Activated CD8-positive, alpha-beta T cell treated with anti-CD3 and anti-CD28 coated beads for 36 hours (primary cell): ENCODE results near the gene CENPB. TPM values are rescaled to one million over a fixed set of nuclear protein-coding genes. Genes with fewer than 3 reads are reported as not detected.
A peak's percentile ranks its signal among the peaks of the same experiment; 100 is the strongest.

Experiments
- ATAC-seq: fragments of 200-7000 bp; cut with Tn5 transposase; one replicate; pipeline ENCODE4 v1.10.0; 2021; ENCODE audit warnings: mild to moderate bottlenecking, moderate library complexity
- CTCF ChIA-PET: fragments of 350-600 bp; sonication (Branson Sonifier 250); formaldehyde crosslinking; loops from one replicate; lab custom pipeline; 2021; ENCODE audit warnings: antibody characterized with exemption; lab: Charles Lee
- POLR2A ChIA-PET: fragments of 350-600 bp; sonication (Branson Sonifier 250); formaldehyde crosslinking; loops from one replicate; lab custom pipeline; 2021; ENCODE audit warnings: antibody characterized with exemption; lab: Charles Lee
- DNase-seq: peaks from one replicate; pipeline ENCODE4 v3.0.0-alpha.2; 2020
- H3K27ac Mint-ChIP-seq: one replicate; pipeline ENCODE4 v1.8.0; 2021; ENCODE audit warnings: mild to moderate bottlenecking, mixed read lengths
- H3K27me3 Mint-ChIP-seq: one replicate; pipeline ENCODE4 v1.8.0; 2021; ENCODE audit warnings: mixed read lengths
- H3K36me3 Mint-ChIP-seq: one replicate; pipeline ENCODE4 v1.8.0; 2021; ENCODE audit warnings: low read depth, mixed read lengths
- H3K4me1 Mint-ChIP-seq: one replicate; pipeline ENCODE4 v1.8.0; 2021; ENCODE audit warnings: low read depth, mixed read lengths
- H3K4me3 Mint-ChIP-seq: one replicate; pipeline ENCODE4 v1.8.0; 2021; ENCODE audit warnings: mild to moderate bottlenecking, moderate library complexity, mixed read lengths
- H3K9me3 Mint-ChIP-seq: one replicate; pipeline ENCODE4 v1.8.0; 2021; ENCODE audit warnings: mixed read lengths
- CTCF ChIP-seq: fragments of 200-600 bp; IDR thresholded peaks from one replicate; pipeline ENCODE4 v1.8.0; 2022; ENCODE audit warnings: antibody characterized with exemption, mild to moderate bottlenecking
- intact Hi-C: fragments of 100-400 bp; cut with micrococcal nuclease; formaldehyde crosslinking; loops from one replicate; pipeline ENCODE4 v1.10.0; 2022
- total RNA-seq, 2 experiments: library from RNA; stranded (reverse); gene quantifications; one replicate each; pipeline ENCODE4 v1.2.3, GENCODE V29; 2021

CENPB gene
- total RNA-seq, 2 experiments from 2014 or later, result 35.0 to 35.4 TPM

- ChIA-PET CTCF (no interaction called here), POLR2A (interaction anchor here (0.6 to 1.1 kb wide), 2 partner anchors 9 to 933 kb away, joined by 3 to 4 read pairs; no protein-coding TSS in a partner anchor)
- no peaks in the 10 kb centered on the region for H3K9me3 Mint-ChIP-seq
- H3K36me3 Mint-ChIP-seq, result peaks cover 67% of the 10 kb centered on the region
- peak overlapping the region; percentile 4 for H3K27ac Mint-ChIP-seq
- ATAC-seq, result no peak
- intact Hi-C loops, result no loop called here
- no peak for TF ChIP-seq CTCF
- no peaks in the 10 kb centered on the region for H3K27me3 Mint-ChIP-seq
- H3K4me3 Mint-ChIP-seq, result no peak overlapping the region
- peaks cover 62% of the 10 kb centered on the region for H3K4me1 Mint-ChIP-seq
- no peak for DNase-seq
Measured at GRCh38 chr20:3803289-3803688, 16.7 kb upstream of the CENPB start.

- ChIA-PET CTCF (interaction anchor here (0.6 kb wide), 1 partner anchor 14 kb away, joined by 3 read pairs; no protein-coding TSS in a partner anchor), POLR2A (no interaction called here)
- Mint-ChIP-seq H3K4me3 (no peak overlapping the region), H3K4me1 (peaks cover 63% of the 10 kb centered on the region), H3K27ac (peak overlapping the region; percentile 39), H3K9me3 (no peaks in the 10 kb centered on the region), H3K27me3 (no peaks in the 10 kb centered on the region), H3K36me3 (peaks cover 72% of the 10 kb centered on the region)
- DNase-seq, result no peak
- intact Hi-C loops, result no loop called here
- ATAC-seq, result no peak
- no peak for TF ChIP-seq CTCF
Measured at GRCh38 chr20:3802524-3803239, 16.1 kb upstream of the CENPB start.

GRCh38 chr20:3801846-3802245 is 15.3 kb upstream of the CENPB start:
- no peaks in the 10 kb centered on the region for H3K9me3 Mint-ChIP-seq
- POLR2A ChIA-PET, result interaction anchor here (1.9 to 4.6 kb wide), 2 partner anchors 10 to 20 kb away, joined by 6 to 42 read pairs; partner anchors contain the start of gene SPEF1
- H3K36me3 Mint-ChIP-seq, result peaks cover 79% of the 10 kb centered on the region
- peaks cover 60% of the 10 kb centered on the region for H3K4me1 Mint-ChIP-seq
- CTCF ChIA-PET, result no interaction called here
- no peak for TF ChIP-seq CTCF
- H3K27me3 Mint-ChIP-seq, result no peaks in the 10 kb centered on the region
- no peak overlapping the region for H3K27ac Mint-ChIP-seq
- DNase-seq (no peak), ATAC-seq (no peak)
- H3K4me3 Mint-ChIP-seq, result no peak overlapping the region
- intact Hi-C loops, result no loop called here

GRCh38 chr20:3801299-3801698 is 14.8 kb upstream of the CENPB start:
- Mint-ChIP-seq H3K27me3 (no peaks in the 10 kb centered on the region), H3K4me1 (peaks cover 58% of the 10 kb centered on the region), H3K4me3 (no peak overlapping the region), H3K27ac (peak overlapping the region; percentile 24), H3K9me3 (no peaks in the 10 kb centered on the region), H3K36me3 (peaks cover 80% of the 10 kb centered on the region)
- intact Hi-C loops, result no loop called here
- POLR2A ChIA-PET, result interaction anchor here (0.7 to 4.6 kb wide), 5 partner anchors 10 to 354 kb away, joined by 3 to 42 read pairs (median 6); partner anchors contain the start of gene SPEF1
- no peak for TF ChIP-seq CTCF
- no peak for DNase-seq
- CTCF ChIA-PET, result interaction anchor here (1.0 to 2.5 kb wide), 3 partner anchors 15 to 34 kb away, joined by 3 to 13 read pairs (median 5); partner anchors contain the start of genes ADISSP, AP5S1 and CENPB
- ATAC-seq, result no peak

- H3K4me3 Mint-ChIP-seq, result no peak overlapping the region
- intact Hi-C loops, result no loop called here
- peaks cover 78% of the 10 kb centered on the region for H3K36me3 Mint-ChIP-seq
- H3K27me3 Mint-ChIP-seq, result no peaks in the 10 kb centered on the region
- POLR2A ChIA-PET, result interaction anchor here (0.7 to 4.6 kb wide), 5 partner anchors 11 to 354 kb away, joined by 3 to 42 read pairs (median 6); partner anchors contain the start of gene SPEF1
- no peaks in the 10 kb centered on the region for H3K9me3 Mint-ChIP-seq
- peaks cover 58% of the 10 kb centered on the region for H3K4me1 Mint-ChIP-seq
- CTCF ChIA-PET, result interaction anchor here (1.0 to 2.5 kb wide), 5 partner anchors 10 to 33 kb away, joined by 3 to 13 read pairs (median 5); partner anchors contain the start of genes ADISSP, AP5S1 and CENPB
- TF ChIP-seq CTCF, result no peak
- no peak for ATAC-seq
- peak overlapping the region; percentile 24 for H3K27ac Mint-ChIP-seq
- DNase-seq, result no peak
Measured at GRCh38 chr20:3800878-3801260, 14.3 kb upstream of the CENPB start.
